Measurements from ENCODE around the gene RASSF5. TPM values are rescaled to one million over a fixed set of nuclear protein-coding genes. Genes with fewer than 3 reads are reported as not detected.

The RASSF5 gene
- total and polyA plus RNA-seq, 9 of the 15 experiments (the other 6 are each of a cell fraction or from before 2014, with no cell fraction given), result 6.1 to 41.0 (median 25.2) TPM

- TF ChIP-seq, protein P1, sequence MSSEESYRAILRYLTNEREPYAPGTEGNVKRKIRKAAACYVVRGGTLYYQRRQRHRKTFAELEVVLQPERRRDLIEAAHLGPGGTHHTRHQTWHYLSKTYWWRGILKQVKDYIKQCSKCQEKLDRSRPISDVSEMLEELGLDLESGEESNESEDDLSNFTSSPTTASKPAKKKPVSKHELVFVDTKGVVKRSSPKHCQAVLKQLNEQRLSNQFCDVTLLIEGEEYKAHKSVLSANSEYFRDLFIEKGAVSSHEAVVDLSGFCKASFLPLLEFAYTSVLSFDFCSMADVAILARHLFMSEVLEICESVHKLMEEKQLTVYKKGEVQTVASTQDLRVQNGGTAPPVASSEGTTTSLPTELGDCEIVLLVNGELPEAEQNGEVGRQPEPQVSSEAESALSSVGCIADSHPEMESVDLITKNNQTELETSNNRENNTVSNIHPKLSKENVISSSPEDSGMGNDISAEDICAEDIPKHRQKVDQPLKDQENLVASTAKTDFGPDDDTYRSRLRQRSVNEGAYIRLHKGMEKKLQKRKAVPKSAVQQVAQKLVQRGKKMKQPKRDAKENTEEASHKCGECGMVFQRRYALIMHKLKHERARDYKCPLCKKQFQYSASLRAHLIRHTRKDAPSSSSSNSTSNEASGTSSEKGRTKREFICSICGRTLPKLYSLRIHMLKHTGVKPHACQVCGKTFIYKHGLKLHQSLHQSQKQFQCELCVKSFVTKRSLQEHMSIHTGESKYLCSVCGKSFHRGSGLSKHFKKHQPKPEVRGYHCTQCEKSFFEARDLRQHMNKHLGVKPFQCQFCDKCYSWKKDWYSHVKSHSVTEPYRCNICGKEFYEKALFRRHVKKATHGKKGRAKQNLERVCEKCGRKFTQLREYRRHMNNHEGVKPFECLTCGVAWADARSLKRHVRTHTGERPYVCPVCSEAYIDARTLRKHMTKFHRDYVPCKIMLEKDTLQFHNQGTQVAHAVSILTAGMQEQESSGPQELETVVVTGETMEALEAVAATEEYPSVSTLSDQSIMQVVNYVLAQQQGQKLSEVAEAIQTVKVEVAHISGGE (CRISPR knock-in tag; IDR thresholded peaks at IDR 0.05), result peak; percentile 98 to 100 (median 100)
- TF ChIP-seq ZNF445 (CRISPR knock-in tag; IDR thresholded peaks at IDR 0.05; ENCODE audit: low read depth), result peak; percentile 15; the same call in 1 of the 2 replicates
- no peak; the same call in 1 of the 2 replicates for TF ChIP-seq ZNF212 (CRISPR knock-in tag; IDR thresholded peaks at IDR 0.05)
- TF ChIP-seq, protein P2, sequence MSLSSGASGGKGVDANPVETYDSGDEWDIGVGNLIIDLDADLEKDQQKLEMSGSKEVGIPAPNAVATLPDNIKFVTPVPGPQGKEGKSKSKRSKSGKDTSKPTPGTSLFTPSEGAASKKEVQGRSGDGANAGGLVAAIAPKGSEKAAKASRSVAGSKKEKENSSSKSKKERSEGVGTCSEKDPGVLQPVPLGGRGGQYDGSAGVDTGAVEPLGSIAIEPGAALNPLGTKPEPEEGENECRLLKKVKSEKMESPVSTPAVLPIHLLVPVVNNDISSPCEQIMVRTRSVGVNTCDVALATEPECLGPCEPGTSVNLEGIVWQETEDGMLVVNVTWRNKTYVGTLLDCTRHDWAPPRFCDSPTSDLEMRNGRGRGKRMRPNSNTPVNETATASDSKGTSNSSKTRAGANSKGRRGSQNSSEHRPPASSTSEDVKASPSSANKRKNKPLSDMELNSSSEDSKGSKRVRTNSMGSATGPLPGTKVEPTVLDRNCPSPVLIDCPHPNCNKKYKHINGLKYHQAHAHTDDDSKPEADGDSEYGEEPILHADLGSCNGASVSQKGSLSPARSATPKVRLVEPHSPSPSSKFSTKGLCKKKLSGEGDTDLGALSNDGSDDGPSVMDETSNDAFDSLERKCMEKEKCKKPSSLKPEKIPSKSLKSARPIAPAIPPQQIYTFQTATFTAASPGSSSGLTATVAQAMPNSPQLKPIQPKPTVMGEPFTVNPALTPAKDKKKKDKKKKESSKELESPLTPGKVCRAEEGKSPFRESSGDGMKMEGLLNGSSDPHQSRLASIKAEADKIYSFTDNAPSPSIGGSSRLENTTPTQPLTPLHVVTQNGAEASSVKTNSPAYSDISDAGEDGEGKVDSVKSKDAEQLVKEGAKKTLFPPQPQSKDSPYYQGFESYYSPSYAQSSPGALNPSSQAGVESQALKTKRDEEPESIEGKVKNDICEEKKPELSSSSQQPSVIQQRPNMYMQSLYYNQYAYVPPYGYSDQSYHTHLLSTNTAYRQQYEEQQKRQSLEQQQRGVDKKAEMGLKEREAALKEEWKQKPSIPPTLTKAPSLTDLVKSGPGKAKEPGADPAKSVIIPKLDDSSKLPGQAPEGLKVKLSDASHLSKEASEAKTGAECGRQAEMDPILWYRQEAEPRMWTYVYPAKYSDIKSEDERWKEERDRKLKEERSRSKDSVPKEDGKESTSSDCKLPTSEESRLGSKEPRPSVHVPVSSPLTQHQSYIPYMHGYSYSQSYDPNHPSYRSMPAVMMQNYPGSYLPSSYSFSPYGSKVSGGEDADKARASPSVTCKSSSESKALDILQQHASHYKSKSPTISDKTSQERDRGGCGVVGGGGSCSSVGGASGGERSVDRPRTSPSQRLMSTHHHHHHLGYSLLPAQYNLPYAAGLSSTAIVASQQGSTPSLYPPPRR (CRISPR knock-in tag; IDR thresholded peaks at IDR 0.05; ENCODE audit: borderline replicate concordance), result peak; percentile 99
- TF ChIP-seq NFE2L1 (tag; IDR thresholded peaks at IDR 0.05; ENCODE audit: borderline replicate concordance, low read depth), result no peak
- peak; percentile 45 for TF ChIP-seq NFE2 (IDR thresholded peaks at IDR 0.05; ENCODE audit: low read depth)
- peak; percentile 40; the same call in 1 of the 2 replicates for TF ChIP-seq ZNF316 (IDR thresholded peaks at IDR 0.05)
- TF ChIP-seq, protein P3, sequence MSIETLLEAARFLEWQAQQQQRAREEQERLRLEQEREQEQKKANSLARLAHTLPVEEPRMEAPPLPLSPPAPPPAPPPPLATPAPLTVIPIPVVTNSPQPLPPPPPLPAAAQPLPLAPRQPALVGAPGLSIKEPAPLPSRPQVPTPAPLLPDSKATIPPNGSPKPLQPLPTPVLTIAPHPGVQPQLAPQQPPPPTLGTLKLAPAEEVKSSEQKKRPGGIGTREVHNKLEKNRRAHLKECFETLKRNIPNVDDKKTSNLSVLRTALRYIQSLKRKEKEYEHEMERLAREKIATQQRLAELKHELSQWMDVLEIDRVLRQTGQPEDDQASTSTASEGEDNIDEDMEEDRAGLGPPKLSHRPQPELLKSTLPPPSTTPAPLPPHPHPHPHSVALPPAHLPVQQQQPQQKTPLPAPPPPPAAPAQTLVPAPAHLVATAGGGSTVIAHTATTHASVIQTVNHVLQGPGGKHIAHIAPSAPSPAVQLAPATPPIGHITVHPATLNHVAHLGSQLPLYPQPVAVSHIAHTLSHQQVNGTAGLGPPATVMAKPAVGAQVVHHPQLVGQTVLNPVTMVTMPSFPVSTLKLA (conservative IDR thresholded peaks at IDR 0.05), result peak; percentile 82 to 94
- 0 out of 2 replicates have a peak, but pooled peaks have one; percentile 58 for TF ChIP-seq IRF2 (CRISPR knock-in tag; IDR thresholded peaks at IDR 0.05)
- TF ChIP-seq BRF1 (IDR thresholded peaks at IDR 0.05; ENCODE audit: borderline replicate concordance, extremely low read depth, insufficient read length), result no peak
- TF ChIP-seq BCLAF1 (IDR thresholded peaks at IDR 0.05; ENCODE audit: borderline replicate concordance in 1 of 2, control insufficient read depth in 1 of 2, low read depth in 2 of 2, low read length in 1 of 2), result peak in 1 of 2 experiments; percentile 99; a peak in 2 of 4 replicates
- TF ChIP-seq YBX1 (IDR thresholded peaks at IDR 0.05), result no peak
These were observed 105.0 kb downstream of the RASSF5 start, which contains the start of gene EIF2D (continued) for GRCh38 chr1:206612129-206612876.

Data from K562 (cell line).